Left lung (tissue), 10 donors: Measurements from ENCODE around the gene TXNDC2. TPM values are rescaled to one million over a fixed set of nuclear protein-coding genes. Genes with fewer than 3 reads are reported as not detected.

Source experiments
- ATAC-seq: fragments of 200-7000 bp; cut with Tn5 transposase; one replicate; pipeline ENCODE4 v1.9.1; 2020; ENCODE audit warnings: moderate library complexity
- DNase-seq, 4 donors: peaks; one replicate each; pipeline ENCODE4 v3.0.0-alpha.2; 2013 to 2020
- H3K27ac ChIP-seq, 2 donors: fragments of 200-600 bp; sonication (generic) in 1 of 2; one replicate each; pipeline versions ENCODE4 v1.5.0 to v1.8.0; 2020 to 2021
- H3K27me3 ChIP-seq, 2 donors: fragments of 200-600 bp; sonication (generic) in 1 of 2; one replicate each; pipeline versions ENCODE4 v1.5.0 to v1.8.0; 2020 to 2021
- H3K36me3 ChIP-seq, 2 donors: fragments of 200-600 bp; sonication (generic) in 1 of 2; one replicate each; pipeline versions ENCODE4 v1.5.0 to v1.8.0; 2020 to 2021
- H3K4me1 ChIP-seq, 2 donors: fragments of 200-600 bp; one replicate each; pipeline ENCODE4 v1.8.0; 2021
- H3K4me3 ChIP-seq, 2 donors: fragments of 200-600 bp; sonication (generic) in 1 of 2; one replicate each; pipeline versions ENCODE4 v1.5.0 to v1.8.0; 2020 to 2021; ENCODE audit warnings: mild to moderate bottlenecking in 1 of 2
- H3K9me3 ChIP-seq, 2 donors: fragments of 200-600 bp; sonication (generic) in 1 of 2; one replicate each; pipeline versions ENCODE4 v1.5.0 to v1.8.0; 2020 to 2021
- intact Hi-C, 2 donors: fragments of 100-400 bp; cut with DNase I; formaldehyde crosslinking; loops; one replicate each; pipeline versions ENCODE4 v1.11.2 to v1.14.2; 2022
- polyA plus RNA-seq, 6 donors: library from polyadenylated mRNA; unstranded; fragments of 120-200 nt; gene quantifications; one replicate each; pipeline ENCODE4 v1.2.1, GENCODE V29; 2013; ENCODE audit not compliant: insufficient read length in 6 of 6
- total RNA-seq, 2 donors: library from RNA; stranded (reverse); fragmentation: NEBNext Ultra II Directional; extraction: Animal tissue kit (Norgen Biotek cat#: 25700); gene quantifications; one replicate each; pipeline ENCODE4 v1.2.1, GENCODE V29; 2021
- TF ChIP-seq, protein P1 (sequence below), 2 donors: fragments of 200-600 bp; sonication (generic) in 1 of 2; IDR thresholded peaks; one replicate each; pipeline versions ENCODE4 v1.5.0 to v1.8.0; 2021; ENCODE audit warnings: antibody characterized with exemption in 2 of 2
- donor health status: DM: no; HTN: yes; CAD: no.
- donor health status: DM: no; HTN: no; CAD: no.

Gene TXNDC2
- total and polyA plus RNA-seq, 8 donors: 0.08 to 0.36 (median 0.18) TPM; not detected in 1

DNA sequence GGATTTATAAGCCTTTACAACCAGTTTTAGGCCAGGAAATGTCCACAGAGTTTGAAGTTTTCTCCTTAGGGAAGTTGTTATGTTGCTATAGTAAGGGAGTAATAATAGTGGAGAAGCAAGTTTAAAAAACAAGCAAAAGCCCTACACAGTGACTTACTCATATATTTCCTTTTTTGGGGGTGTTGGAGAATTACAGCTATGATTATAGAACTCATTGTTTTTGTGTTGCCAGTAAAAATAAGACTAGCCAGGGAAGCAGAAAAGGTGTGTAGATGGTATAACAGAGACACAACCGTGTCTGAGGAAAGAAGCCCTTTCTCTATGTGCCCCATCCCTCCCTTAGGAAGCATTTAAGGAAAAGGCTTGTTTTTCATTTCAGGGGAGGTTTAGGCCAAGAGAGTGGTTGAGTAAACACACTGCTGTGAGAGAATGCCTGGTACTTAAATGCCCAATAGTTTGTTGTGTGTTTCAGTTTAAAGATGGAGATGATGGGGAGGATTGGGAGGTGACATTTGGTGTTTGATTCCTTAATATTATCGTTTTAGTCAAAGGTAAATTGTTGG lies 30.4 kb downstream of the TXNDC2 start:
- intact Hi-C loops: no loop called here
- H3K27ac ChIP-seq: peak overlapping the region; percentile 99
- no peaks in the 10 kb centered on the region for H3K36me3 ChIP-seq
- H3K27me3 ChIP-seq: no peaks in the 10 kb centered on the region
- TF ChIP-seq, protein P1, sequence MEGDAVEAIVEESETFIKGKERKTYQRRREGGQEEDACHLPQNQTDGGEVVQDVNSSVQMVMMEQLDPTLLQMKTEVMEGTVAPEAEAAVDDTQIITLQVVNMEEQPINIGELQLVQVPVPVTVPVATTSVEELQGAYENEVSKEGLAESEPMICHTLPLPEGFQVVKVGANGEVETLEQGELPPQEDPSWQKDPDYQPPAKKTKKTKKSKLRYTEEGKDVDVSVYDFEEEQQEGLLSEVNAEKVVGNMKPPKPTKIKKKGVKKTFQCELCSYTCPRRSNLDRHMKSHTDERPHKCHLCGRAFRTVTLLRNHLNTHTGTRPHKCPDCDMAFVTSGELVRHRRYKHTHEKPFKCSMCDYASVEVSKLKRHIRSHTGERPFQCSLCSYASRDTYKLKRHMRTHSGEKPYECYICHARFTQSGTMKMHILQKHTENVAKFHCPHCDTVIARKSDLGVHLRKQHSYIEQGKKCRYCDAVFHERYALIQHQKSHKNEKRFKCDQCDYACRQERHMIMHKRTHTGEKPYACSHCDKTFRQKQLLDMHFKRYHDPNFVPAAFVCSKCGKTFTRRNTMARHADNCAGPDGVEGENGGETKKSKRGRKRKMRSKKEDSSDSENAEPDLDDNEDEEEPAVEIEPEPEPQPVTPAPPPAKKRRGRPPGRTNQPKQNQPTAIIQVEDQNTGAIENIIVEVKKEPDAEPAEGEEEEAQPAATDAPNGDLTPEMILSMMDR (IDR thresholded peaks at IDR 0.05): no peak
- H3K9me3 ChIP-seq: no peaks in the 10 kb centered on the region
- H3K4me1 ChIP-seq: peaks cover 21 to 59% of the 10 kb centered on the region in 2 donors
- ATAC-seq (no peak), DNase-seq (peak in 1 of 4 donors; percentile 14)
- peak overlapping the region; percentile 73 to 86 for H3K4me3 ChIP-seq

DNA sequence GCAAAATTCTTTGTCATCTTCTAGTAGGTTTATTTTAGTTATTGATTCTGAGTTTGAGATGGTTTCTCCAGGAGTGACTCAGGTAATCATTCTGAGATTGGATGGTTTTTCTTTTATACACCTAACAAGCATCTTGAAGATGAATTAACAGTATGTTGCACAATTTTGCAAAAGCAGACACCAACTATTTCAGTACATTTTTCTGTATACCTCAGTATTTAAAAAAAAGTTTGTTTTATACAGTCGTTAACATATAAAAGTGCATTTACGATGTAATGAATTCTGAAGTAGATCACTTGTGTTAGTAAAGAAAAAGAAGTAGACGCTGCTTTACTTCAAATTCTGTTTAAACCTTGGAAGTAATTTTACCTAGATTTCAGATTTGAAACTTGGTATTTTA lies 31.0 kb downstream of the TXNDC2 start:
- intact Hi-C loops: no loop called here
- ATAC-seq: no peak
- TF ChIP-seq, protein P1 (IDR thresholded peaks at IDR 0.05): no peak
- Histone ChIP-seq H3K9me3 (no peaks in the 10 kb centered on the region), H3K27me3 (no peaks in the 10 kb centered on the region), H3K4me1 (peaks cover 21 to 66% of the 10 kb centered on the region in 2 donors), H3K4me3 (no peak overlapping the region), H3K36me3 (no peaks in the 10 kb centered on the region), H3K27ac (peak overlapping the region; percentile 99)
- no peak for DNase-seq

DNA sequence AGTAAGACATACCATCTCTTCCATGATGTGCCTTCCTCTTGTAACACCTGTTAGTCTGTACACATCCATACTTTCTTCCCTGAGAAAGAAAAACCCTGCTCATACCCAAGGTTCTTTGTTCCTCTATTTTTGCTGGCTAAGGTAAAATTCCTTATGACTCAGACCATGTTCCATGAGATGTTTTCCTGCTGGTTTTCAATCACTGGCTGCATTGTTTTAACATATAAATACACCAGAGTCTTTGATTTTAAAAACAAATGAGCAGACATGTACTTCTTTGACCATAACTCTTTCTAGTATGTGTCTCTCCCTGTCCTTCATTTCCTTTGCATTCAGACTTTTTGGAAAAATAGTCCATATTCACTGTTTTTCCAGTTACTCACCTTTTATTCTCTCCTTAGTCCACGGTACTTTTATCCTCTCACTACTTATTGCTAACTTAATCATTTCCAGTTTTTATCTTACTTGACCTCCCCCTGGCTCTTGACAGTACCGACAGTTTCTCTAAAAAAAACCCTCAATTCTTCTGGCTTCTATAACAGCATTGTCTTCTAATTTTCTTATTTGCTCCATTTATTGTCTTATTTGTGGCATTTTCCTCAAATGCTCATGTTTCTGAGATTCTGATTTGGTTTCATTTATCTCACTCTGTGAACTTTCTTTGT lies 32.4 kb downstream of the TXNDC2 start:
- DNase-seq: no peak
- ATAC-seq: no peak
- Histone ChIP-seq H3K27me3 (no peaks in the 10 kb centered on the region), H3K4me1 (peaks cover 21 to 78% of the 10 kb centered on the region in 2 donors), H3K27ac (peak overlapping the region; percentile 28 to 61), H3K36me3 (no peaks in the 10 kb centered on the region), H3K4me3 (no peak overlapping the region), H3K9me3 (no peaks in the 10 kb centered on the region)
- TF ChIP-seq, protein P1 (IDR thresholded peaks at IDR 0.05): no peak
- intact Hi-C loops: no loop called here

DNA sequence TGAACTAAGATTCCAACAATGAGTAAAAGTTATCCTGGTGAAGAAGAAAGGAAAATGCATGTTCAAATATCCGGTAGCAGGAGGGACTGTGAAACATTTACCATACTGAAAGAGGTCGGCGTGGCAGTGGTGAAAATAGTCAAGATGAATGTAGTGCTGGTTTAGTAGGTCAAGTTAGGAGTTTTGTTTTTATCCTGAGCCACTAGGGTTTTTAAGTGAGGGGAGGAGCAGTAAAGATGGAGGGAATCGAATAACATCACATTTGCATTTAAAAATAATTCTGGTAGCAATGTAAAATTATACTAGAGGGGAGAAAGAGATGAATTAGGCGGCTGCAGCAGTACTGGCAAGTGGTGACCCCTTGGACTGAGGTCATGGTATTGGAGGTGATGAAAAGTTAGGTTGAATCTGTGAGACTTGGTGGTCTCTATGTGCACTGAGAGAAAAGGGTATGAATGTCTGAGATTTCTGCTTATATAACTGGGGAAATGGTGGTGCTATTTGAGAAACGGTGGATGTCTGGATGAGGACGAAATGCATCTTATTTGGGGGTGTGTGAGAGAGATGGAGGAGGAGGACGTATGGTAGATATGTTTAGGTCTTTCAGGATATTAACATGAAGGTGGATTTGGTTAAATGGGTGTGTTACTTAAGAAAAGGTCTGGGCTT lies 33.9 kb downstream of the TXNDC2 start:
- intact Hi-C loops: no loop called here
- Histone ChIP-seq H3K27ac (no peak overlapping the region), H3K36me3 (no peaks in the 10 kb centered on the region), H3K27me3 (no peaks in the 10 kb centered on the region), H3K4me1 (peaks cover 27 to 93% of the 10 kb centered on the region in 2 donors), H3K9me3 (no peaks in the 10 kb centered on the region), H3K4me3 (no peak overlapping the region)
- no peak for DNase-seq
- TF ChIP-seq, protein P1 (IDR thresholded peaks at IDR 0.05): no peak
- ATAC-seq: no peak

DNA sequence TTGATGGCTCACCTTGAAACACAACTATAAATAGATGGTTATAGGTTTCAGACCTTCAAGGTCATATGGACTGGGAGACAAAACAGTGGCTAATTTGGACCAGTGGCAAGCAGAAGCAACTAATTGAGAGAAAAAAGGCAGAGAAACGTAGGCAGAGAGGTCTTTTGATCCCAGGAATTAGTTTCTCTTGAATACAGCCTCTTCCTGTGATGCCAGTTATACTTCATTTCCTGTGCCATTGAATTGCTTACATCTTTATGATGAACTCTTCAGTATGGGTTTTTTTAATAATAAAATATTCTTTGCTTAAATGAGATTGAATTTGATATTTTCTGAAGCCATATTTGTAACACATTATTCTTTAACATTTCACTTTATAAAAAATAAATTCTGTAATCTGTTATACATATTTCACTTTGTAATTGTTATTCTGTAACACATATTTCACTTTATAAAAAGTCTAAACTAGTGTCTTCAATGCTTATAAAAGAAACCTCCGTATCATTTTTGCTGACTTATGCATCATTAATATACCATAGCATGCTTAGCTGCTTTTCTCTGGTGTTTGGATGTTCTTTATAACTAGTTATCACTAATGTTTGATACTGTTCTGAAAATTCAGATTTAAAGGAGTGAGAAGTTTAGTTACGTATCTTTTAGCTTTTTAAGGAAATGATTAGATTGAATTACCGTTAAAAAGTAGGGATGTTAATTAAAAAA lies 37.0 kb downstream of the TXNDC2 start:
- intact Hi-C loops: no loop called here
- Histone ChIP-seq H3K36me3 (no peaks in the 10 kb centered on the region), H3K4me1 (peaks cover 44 to 94% of the 10 kb centered on the region in 2 donors), H3K27ac (no peak overlapping the region), H3K9me3 (no peaks in the 10 kb centered on the region), H3K4me3 (no peak overlapping the region), H3K27me3 (no peaks in the 10 kb centered on the region)
- no peak for ATAC-seq
- no peak for DNase-seq
- TF ChIP-seq, protein P1 (IDR thresholded peaks at IDR 0.05): no peak
